Trophoblast cell (in vitro differentiated cells and primary cell): Measurements from ENCODE around the gene DAAM2.

Source experiments
- DNase-seq, 2 donors: peaks; one replicate each; pipeline ENCODE4 v3.0.0-alpha.2; 2016
- H2AFZ ChIP-seq: 2 replicates; pipeline ENCODE4 v1.6.1; 2013; ENCODE audit warnings: low read length, moderate library complexity, mild to moderate bottlenecking; ENCODE audit not compliant: insufficient read depth, poor library complexity
- H2AK5ac ChIP-seq: 2 replicates; pipeline ENCODE4 v1.6.1; 2013; ENCODE audit warnings: mild to moderate bottlenecking, low read length
- H2BK120ac ChIP-seq: 2 replicates; pipeline ENCODE4 v1.6.1; 2013; ENCODE audit warnings: low read length, mild to moderate bottlenecking, moderate library complexity; ENCODE audit not compliant: insufficient read depth, poor library complexity
- H2BK12ac ChIP-seq: 2 replicates; pipeline ENCODE4 v1.6.1; 2013; ENCODE audit warnings: mild to moderate bottlenecking, low read length, moderate library complexity
- H2BK5ac ChIP-seq: 2 replicates; pipeline ENCODE4 v1.6.1; 2013; ENCODE audit warnings: low read length, low read depth, moderate library complexity, mild to moderate bottlenecking; ENCODE audit not compliant: poor library complexity
- H3K14ac ChIP-seq: 2 replicates; pipeline ENCODE4 v1.6.1; 2013; ENCODE audit warnings: mild to moderate bottlenecking, low read length
- H3K18ac ChIP-seq: 2 replicates; pipeline ENCODE4 v1.6.1; 2013; ENCODE audit warnings: mild to moderate bottlenecking, low read length
- H3K23ac ChIP-seq: 2 replicates; pipeline ENCODE4 v1.6.1; 2013; ENCODE audit warnings: low read length
- H3K27ac ChIP-seq: 2 replicates; pipeline ENCODE4 v1.5.1; 2013; ENCODE audit warnings: low read depth, mild to moderate bottlenecking, inconsistent platforms, low read length, moderate library complexity
- H3K27me3 ChIP-seq: 2 replicates; pipeline ENCODE4 v1.6.1; 2013; ENCODE audit warnings: inconsistent platforms, mild to moderate bottlenecking, low read length, moderate library complexity; ENCODE audit not compliant: insufficient read depth
- H3K36me3 ChIP-seq, 2 experiments: 1 replicate in 1 of 2; 2 replicates in 1 of 2; pipeline ENCODE4 v1.6.1; 2013; ENCODE audit warnings: low read length in 2 of 2, mild to moderate bottlenecking in 2 of 2, moderate library complexity in 1 of 2; ENCODE audit not compliant: insufficient read depth in 2 of 2, control insufficient read depth in 1 of 2
- H3K4ac ChIP-seq: 2 replicates; pipeline ENCODE4 v1.6.1; 2013; ENCODE audit warnings: low read depth, mild to moderate bottlenecking, low read length, moderate library complexity
- H3K4me1 ChIP-seq, 2 experiments: 1 replicate in 1 of 2; 2 replicates in 1 of 2; pipeline ENCODE4 v1.6.1; 2013; ENCODE audit warnings: low read length in 2 of 2, mild to moderate bottlenecking in 2 of 2, moderate library complexity in 1 of 2; ENCODE audit not compliant: insufficient read depth in 2 of 2, control insufficient read depth in 1 of 2
- H3K4me2 ChIP-seq: 2 replicates; pipeline ENCODE4 v1.6.1; 2013; ENCODE audit warnings: inconsistent platforms, mild to moderate bottlenecking, low read length, moderate library complexity
- H3K4me3 ChIP-seq: 2 replicates; pipeline ENCODE4 v1.5.1; 2013; ENCODE audit warnings: mild to moderate bottlenecking, low read depth, low read length, inconsistent platforms
- H3K79me1 ChIP-seq: one replicate; pipeline ENCODE4 v1.6.1; 2013; ENCODE audit warnings: low read length
- H3K79me2 ChIP-seq: 2 replicates; pipeline ENCODE4 v1.6.1; 2013; ENCODE audit warnings: low read length, mild to moderate bottlenecking; ENCODE audit not compliant: control insufficient read depth, insufficient read depth, poor library complexity
- H3K9ac ChIP-seq: 2 replicates; pipeline ENCODE4 v1.6.1; 2013; ENCODE audit warnings: mild to moderate bottlenecking, low read length
- H3K9me3 ChIP-seq: 2 replicates; pipeline ENCODE4 v1.6.1; 2013; ENCODE audit warnings: low read depth, mild to moderate bottlenecking, control low read depth, inconsistent platforms, low read length; ENCODE audit not compliant: insufficient read depth
- H4K12ac ChIP-seq: 2 replicates; pipeline ENCODE4 v1.6.1; 2013; ENCODE audit warnings: low read depth, mild to moderate bottlenecking, low read length, moderate library complexity
- H4K8ac ChIP-seq: 2 replicates; pipeline ENCODE4 v1.6.1; 2013; ENCODE audit warnings: low read depth, mild to moderate bottlenecking, low read length, moderate library complexity
- H4K91ac ChIP-seq: one replicate; pipeline ENCODE4 v1.6.1; 2013; ENCODE audit warnings: low read depth, mild to moderate bottlenecking, low read length, moderate library complexity
- WGBS: extraction: QIAGEN DNeasy Blood & Tissue Kit; methylation state at CpG from one replicate; pipeline ENCODE4 v1.1.7; 2013; ENCODE audit warnings: missing lambda C conversion rate; ENCODE audit not compliant: insufficient read length, insufficient coverage; ENCODE audit errors: extremely low coverage; 5-methylcytosine and 5-hydroxymethylcytosine counted together

DAAM2 gene

GRCh38 chr6:39849228-39849627, 57.1 kb downstream of the DAAM2 start:
- H2BK120ac ChIP-seq = no peak overlapping the region
- H3K4me3 ChIP-seq = no peak overlapping the region
- H3K79me2 ChIP-seq = no peaks in the 10 kb centered on the region
- H3K27me3 ChIP-seq = no peaks in the 10 kb centered on the region
- no peak overlapping the region for H3K23ac ChIP-seq
- H2BK12ac ChIP-seq = no peak overlapping the region
- no peaks in the 10 kb centered on the region for H3K9me3 ChIP-seq
- no peak overlapping the region for H3K4me2 ChIP-seq
- H4K8ac ChIP-seq = no peak overlapping the region
- no CpG with 5 or more reads among the region's 3 CpGs for WGBS
- H4K91ac ChIP-seq = no peak overlapping the region
- DNase-seq = no peak
- H4K12ac ChIP-seq = no peak overlapping the region
- H2AFZ ChIP-seq = no peak overlapping the region
- H3K36me3 ChIP-seq = no peaks in the 10 kb centered on the region
- H2BK5ac ChIP-seq = no peak overlapping the region
- H3K79me1 ChIP-seq = peaks cover 2% of the 10 kb centered on the region
- H3K4ac ChIP-seq = no peak overlapping the region
- no peak overlapping the region for H3K14ac ChIP-seq
- H2AK5ac ChIP-seq = no peak overlapping the region
- no peak overlapping the region for H3K18ac ChIP-seq
- no peak overlapping the region for H3K9ac ChIP-seq
- no peak overlapping the region for H3K27ac ChIP-seq
- peaks cover 8 to 12% of the 10 kb centered on the region in 2 experiments for H3K4me1 ChIP-seq

- H2AK5ac ChIP-seq = no peak overlapping the region
- no peak overlapping the region for H4K12ac ChIP-seq
- DNase-seq = peak in 1 of 2 donors; percentile 6
- H2AFZ ChIP-seq = no peak overlapping the region
- no CpG with 5 or more reads among the region's 6 CpGs for WGBS
- H3K79me1 ChIP-seq = peaks cover 2% of the 10 kb centered on the region
- no peaks in the 10 kb centered on the region for H3K36me3 ChIP-seq
- no peak overlapping the region for H3K9ac ChIP-seq
- H3K27ac ChIP-seq = no peak overlapping the region
- H3K27me3 ChIP-seq = no peaks in the 10 kb centered on the region
- H3K9me3 ChIP-seq = no peaks in the 10 kb centered on the region
- H2BK12ac ChIP-seq = no peak overlapping the region
- H3K23ac ChIP-seq = peak overlapping the region; percentile 42
- no peaks in the 10 kb centered on the region for H3K79me2 ChIP-seq
- H3K18ac ChIP-seq = no peak overlapping the region
- H3K4me1 ChIP-seq = peaks cover 8 to 12% of the 10 kb centered on the region in 2 experiments
- no peak overlapping the region for H3K4me2 ChIP-seq
- H3K14ac ChIP-seq = no peak overlapping the region
- H3K4me3 ChIP-seq = no peak overlapping the region
- no peak overlapping the region for H3K4ac ChIP-seq
- H2BK5ac ChIP-seq = no peak overlapping the region
- no peak overlapping the region for H4K8ac ChIP-seq
- no peak overlapping the region for H2BK120ac ChIP-seq
- H4K91ac ChIP-seq = no peak overlapping the region
Measured at GRCh38 chr6:39849764-39850163, 57.6 kb downstream of the DAAM2 start.

- Histone ChIP-seq H3K23ac (no peak overlapping the region), H3K27me3 (no peaks in the 10 kb centered on the region), H2BK5ac (no peak overlapping the region), H4K91ac (no peak overlapping the region), H2BK12ac (no peak overlapping the region), H3K18ac (no peak overlapping the region), H3K4me2 (no peak overlapping the region), H4K8ac (no peak overlapping the region), H4K12ac (no peak overlapping the region), H3K4ac (no peak overlapping the region), H3K79me1 (peaks cover 2% of the 10 kb centered on the region), H3K36me3 (no peaks in the 10 kb centered on the region), H3K4me1 (peaks cover 8 to 12% of the 10 kb centered on the region in 2 experiments), H3K27ac (no peak overlapping the region), H2BK120ac (no peak overlapping the region), H3K4me3 (no peak overlapping the region), H2AK5ac (no peak overlapping the region), H3K9ac (no peak overlapping the region), H3K79me2 (no peaks in the 10 kb centered on the region), H3K9me3 (no peaks in the 10 kb centered on the region), H3K14ac (no peak overlapping the region), H2AFZ (no peak overlapping the region)
- no CpG with 5 or more reads among the region's 2 CpGs for WGBS
- no peak for DNase-seq
Measured at GRCh38 chr6:39850736-39851297, 58.6 kb downstream of the DAAM2 start.

GRCh38 chr6:39851331-39851730, 59.2 kb downstream of the DAAM2 start:
- Histone ChIP-seq H2BK120ac (no peak overlapping the region), H3K4me1 (peaks cover 8 to 12% of the 10 kb centered on the region in 2 experiments), H2BK5ac (no peak overlapping the region), H2AFZ (no peak overlapping the region), H3K79me1 (peaks cover 2% of the 10 kb centered on the region), H4K12ac (no peak overlapping the region), H3K27me3 (no peaks in the 10 kb centered on the region), H4K91ac (no peak overlapping the region), H3K4me2 (no peak overlapping the region), H2AK5ac (no peak overlapping the region), H3K9ac (no peak overlapping the region), H3K4me3 (no peak overlapping the region), H3K23ac (no peak overlapping the region), H3K14ac (no peak overlapping the region), H2BK12ac (no peak overlapping the region), H3K36me3 (no peaks in the 10 kb centered on the region), H4K8ac (no peak overlapping the region), H3K79me2 (no peaks in the 10 kb centered on the region), H3K18ac (no peak overlapping the region), H3K9me3 (no peaks in the 10 kb centered on the region), H3K4ac (no peak overlapping the region), H3K27ac (no peak overlapping the region)
- WGBS = no CpG with 5 or more reads among the region's 4 CpGs
- no peak for DNase-seq
